Hematopoietic multipotent progenitor cell treated with erythropoietin and hydrocortisone succinate and interleukin-3 and kit ligand, for 15 days (in vitro differentiated cells): ENCODE data around the gene CDKAL1.
"Not testable (repeated sequence)": the region's sequence is repeated elsewhere in the genome, so short reads cannot be mapped to it uniquely, and the experiment has no call there.

Source experiments
- DNase-seq: peaks from one replicate; pipeline ENCODE4 v3.0.0-alpha.2; 2015; ENCODE audit warnings: low spot score

CDKAL1 gene

DNA sequence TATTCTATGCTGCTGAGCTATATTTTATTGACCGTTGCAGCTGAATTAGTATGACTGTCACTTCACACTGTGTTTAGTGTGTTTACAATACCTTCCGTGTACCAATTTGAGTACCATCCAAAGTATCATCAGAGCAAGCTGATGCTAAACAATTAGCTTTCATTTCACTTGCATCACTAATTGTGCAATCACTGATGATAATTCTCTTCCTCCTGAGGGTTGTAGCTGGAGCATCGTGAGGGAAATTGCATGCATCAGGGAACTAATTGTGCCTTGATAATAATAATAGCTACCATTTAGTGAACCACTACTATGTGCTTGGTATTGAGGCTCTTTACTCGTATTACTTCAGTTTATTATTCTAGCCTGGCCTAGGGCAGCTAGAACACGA, 674.5 kb downstream of the CDKAL1 start:
- DNase-seq = no peak

DNA sequence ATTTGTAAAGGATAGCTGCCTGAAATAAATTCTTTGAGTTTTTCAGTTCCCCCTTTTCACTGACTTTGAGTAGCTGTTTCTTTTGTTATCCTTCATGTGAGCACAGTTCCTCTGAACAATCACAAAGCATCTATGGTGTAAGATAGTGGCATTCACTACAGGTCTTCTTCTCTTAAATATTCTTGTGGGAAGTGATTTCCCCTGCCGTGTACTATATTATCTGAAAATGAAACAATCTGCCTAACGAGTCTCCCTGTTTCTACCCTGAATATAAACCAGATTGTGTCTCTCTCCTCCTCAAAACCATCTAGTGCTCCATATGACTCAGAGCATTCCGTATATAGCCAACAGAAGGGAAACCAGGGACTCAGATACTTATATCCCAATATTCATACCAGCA, 679.2 kb downstream of the CDKAL1 start:
- no peak for DNase-seq

DNA sequence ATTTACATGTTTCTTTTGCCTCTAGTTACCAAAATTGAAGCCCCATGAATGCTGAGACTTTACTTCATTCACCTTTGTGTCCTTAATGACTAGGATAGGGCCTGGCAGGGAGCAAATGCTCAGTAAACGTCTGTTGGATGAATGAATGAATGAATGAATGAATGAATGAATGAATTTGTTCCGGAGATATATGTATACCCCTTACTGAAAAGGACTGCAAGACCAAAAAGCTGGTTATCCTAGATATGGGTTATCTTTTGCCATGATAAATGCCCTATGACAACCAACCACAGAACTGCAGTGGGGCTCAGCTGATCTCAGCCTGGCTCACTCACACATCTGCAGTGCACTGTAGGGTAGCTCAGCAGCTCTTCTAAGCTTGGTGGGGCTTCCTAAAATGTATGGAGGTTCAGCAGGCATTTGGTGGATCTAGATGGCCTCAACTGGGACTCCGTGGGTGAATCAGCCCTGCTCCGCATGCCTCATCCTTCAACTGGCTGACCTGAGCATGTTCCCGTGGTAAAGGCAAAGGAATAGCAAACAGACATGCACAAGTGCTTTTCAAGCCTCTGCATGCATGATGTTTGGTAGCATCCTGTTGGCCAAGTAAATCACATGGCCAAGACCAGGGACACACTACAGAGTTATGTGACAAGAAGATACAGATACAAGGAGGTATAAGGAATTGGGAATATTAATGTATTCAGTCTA, 680.6 kb downstream of the CDKAL1 start:
- DNase-seq = no peak

DNA sequence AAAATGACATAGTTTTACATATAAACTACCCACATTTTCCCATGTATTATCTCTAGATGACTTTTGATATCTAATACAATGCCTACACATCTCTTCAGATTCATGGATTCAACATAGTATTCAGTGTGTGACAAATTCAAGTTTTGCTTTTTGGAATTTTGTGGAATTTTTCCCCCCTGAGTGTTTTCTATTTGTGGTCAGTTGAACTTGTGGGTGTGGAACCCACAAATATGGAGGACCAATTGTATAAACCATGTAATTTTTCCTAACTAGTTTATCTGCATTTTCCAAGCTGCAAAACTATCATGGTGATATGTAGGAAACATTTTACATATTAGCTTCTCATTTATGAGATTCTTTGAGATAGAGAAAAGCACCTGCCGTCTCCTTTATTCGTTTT, 685.0 kb downstream of the CDKAL1 start:
- no peak for DNase-seq

DNA sequence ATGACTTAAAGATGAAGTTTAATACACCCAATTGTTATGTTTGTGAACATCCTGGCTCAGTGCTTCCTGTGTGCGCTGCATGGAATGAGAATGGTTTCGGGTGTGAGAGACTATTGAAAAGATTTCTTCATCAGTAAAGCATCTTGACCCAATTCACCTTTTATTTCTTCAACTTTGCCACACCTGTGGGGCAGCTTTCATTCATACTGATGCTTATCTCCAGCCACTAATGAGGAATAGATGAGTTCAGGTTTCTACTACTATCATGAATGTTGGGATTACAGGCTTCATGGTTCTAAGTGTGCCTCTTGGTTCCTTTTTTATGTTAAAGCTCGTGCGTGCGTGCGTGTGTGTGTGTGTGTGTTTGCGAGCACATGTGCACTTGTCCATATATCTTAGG, 685.6 kb downstream of the CDKAL1 start:
- DNase-seq = no peak

DNA sequence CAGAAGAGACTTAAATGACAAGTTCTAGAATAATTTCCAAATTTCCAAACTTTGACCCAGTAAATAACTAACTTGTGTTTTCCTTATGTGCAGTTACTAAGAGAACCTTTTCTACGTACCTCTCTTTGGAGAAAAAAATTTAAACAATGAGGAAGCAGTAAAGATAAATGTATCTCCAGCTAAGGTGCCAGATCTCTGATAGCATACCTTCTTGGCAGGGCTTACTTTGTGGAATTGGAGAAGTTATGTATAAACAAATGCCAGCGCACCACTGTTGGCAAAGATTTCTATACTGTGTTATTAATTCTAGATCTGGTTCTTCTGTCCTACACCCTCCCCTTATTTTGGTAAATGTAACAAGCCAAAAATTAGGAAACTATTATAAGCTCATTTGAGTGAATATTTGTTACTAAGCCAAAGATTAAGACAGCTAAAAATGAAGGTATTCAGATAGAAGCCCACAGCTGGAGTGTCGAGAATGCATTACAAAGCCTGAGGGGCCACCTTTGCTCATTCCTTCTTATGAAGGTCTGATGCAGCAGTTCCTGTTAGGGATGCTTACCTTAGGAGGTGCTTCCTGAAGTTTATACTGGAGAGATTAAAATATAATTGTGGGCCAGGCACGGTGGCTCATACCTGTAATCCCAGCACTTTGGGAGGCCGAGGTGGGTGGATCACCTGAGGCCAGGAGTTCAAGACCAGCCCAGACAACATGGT, 686.2 kb downstream of the CDKAL1 start:
- no peak for DNase-seq

DNA sequence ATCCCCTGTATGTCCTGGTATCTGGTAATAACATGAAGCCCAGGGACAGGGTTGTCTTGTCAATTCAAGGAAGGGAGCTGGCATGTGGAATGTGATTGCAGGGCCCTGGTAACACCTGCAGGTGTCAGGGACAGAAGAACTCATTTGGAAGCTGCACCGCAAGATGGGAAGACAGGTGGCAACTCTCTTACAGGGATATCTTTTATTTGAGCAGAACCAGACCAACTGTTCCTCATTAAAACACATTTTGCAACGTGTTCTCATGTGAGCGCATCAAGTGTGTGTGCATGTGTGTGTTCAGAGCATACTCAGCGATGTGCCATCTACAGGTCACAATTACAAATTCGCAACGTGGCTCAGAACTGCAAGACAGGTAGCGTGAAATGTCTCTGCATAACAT, 688.4 kb downstream of the CDKAL1 start:
- no peak for DNase-seq

DNA sequence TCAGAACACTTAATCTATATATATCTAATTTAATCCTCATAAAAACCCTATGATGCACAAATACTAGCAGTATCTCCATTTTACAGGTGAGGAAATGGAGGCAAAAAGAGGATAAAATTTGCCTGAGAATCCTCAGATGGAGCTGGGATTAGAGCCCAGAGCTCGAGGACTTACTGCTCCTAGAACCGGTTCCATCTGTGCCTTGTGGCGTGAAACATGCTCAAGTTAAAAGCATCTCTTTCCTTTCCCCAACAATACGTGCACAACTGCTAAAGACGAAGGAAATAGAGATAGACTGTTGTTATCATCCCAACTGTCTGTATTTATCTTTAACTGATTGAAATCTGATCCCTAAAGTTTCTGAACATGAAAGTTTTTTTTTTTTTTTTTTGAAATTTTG, 691.7 kb downstream of the CDKAL1 start:
- DNase-seq = no peak

DNA sequence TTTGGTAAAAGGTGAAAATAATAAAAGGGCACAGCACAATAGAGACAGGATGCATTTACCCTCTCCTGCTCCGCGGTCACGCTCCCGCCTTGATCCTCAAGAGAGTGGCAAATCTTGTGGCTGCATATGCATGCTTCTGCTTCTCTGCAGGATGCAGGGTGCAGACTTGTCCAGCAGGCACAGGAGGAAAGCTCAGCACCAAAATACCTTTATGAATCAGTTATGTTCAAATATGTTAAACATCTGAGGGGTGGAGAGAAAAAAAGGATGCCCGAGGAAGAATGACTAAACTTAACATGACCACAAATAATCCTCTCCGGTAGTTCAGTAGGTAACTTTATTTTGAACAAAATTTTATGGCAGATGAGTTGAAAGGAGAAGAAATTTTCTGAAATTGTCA, 693.2 kb downstream of the CDKAL1 start:
- DNase-seq = no peak

DNA sequence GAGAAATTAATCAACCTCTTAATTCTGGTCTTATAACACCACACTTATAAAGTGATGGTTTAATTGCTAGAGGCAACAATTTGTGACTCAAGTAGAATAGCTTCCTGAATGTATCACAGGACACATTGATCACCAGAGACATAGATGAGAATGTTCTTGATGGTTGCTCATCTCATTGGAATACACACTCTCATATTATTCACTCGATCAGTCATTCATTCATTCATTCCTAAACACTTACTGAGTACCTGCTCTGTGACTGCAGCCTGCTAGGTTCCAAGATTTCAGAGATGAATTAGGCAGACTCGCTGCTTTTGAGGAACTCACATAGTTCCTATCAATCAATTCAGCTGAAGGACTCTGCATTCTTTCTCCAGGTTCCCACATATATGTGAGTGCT, 694.2 kb downstream of the CDKAL1 start:
- no peak for DNase-seq

DNA sequence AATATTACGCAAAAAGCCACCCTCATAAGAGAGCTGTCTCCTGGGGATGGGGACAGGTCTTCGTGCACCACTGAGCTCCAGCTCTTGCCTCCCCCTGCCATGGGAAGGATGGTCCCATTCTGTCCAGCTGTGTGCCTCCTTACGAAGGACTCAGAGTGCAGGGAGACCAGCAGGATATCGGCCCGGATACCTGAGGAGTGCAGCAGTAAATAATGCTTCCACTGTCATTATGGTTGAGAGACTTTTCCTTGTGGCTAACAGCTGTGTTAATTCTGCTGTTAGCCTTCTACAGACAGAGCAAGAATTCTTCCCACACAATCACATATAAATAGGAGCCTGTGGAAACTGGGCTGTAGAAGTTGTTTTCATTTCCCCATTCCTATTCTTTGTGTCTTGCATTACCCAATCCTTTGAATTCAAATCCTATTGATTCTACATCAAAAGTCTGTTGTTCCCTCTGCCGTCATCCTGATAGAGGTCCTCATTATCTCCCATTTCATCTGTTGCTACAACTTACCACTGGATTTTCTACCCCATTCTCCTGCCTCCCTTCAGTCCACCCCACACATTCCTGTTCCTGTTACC, 694.7 kb downstream of the CDKAL1 start:
- DNase-seq = no peak

DNA sequence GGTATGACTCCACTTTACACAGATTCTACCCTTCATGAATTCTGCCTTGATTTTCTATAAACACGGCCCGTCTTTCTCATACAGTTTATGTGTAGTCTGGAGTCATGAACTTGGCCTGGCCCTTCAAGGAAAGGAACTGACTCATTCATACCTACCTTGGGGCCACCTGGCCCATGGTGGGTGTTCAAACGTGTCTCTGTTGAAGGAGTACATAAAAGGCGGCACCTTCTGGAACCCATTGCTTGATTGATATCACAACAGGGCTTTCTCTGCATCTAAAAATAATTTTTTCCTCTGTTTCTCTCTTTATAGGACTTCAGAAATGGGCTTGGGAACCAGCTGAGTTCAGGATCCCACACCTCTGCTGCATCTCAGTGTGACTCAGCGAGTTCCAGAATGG, 696.3 kb downstream of the CDKAL1 start:
- DNase-seq = no peak

DNA sequence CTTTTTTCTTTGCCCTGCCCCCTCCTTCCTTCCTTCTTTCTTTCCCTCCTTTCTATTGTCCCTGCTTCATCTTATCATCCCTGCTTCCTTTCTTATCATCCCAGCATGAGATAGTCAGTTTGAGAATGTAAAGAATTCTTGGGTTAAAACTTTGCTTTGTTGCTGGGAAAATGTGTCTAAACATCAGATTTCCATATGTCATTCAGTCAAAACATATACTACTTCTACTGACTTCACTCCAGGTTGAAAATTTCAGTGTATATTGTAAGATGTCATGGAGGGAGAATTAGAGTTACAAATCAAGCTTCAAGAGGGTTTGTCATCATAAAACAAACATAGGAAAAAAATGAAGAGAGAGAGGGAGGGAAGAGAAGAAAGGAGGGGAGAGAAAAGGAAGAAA, 700.9 kb downstream of the CDKAL1 start:
- DNase-seq = no peak

DNA sequence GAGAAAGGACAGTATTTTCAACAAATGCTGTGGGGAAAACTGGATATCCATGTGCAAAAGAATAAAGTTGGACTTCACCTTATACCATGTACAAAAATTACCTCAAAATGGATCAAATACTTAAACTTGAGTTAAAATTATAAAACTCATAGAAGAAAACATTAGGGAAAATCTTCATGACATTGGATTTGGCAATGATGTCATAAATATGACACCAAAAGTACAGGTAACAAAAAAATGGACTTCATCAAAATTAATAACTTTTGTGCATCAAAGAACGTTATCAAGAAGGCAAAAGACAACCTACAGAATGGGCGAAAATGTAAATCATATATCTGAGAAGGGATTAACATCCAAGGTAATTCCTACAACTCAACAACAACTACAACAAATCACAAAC, 704.0 kb downstream of the CDKAL1 start:
- no peak for DNase-seq

DNA sequence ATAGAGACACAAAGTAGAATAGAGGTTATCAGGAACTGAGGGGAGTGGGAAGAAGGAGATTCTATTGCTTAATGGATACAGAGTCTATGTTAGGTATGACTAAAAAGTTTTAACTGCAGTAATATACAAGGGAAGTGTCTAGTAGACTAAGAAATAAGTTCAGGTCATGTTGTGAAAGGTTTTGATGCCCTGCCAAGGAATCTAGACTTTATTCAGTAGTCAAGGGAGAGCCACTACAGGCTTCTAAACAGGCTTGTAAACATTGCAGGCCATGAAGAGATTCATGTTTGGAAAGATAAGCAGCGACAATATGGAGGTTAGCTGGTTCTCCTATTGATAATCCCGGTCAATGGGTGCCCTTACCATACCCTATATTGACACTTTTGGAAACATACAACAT, 706.5 kb downstream of the CDKAL1 start:
- DNase-seq = no peak

DNA sequence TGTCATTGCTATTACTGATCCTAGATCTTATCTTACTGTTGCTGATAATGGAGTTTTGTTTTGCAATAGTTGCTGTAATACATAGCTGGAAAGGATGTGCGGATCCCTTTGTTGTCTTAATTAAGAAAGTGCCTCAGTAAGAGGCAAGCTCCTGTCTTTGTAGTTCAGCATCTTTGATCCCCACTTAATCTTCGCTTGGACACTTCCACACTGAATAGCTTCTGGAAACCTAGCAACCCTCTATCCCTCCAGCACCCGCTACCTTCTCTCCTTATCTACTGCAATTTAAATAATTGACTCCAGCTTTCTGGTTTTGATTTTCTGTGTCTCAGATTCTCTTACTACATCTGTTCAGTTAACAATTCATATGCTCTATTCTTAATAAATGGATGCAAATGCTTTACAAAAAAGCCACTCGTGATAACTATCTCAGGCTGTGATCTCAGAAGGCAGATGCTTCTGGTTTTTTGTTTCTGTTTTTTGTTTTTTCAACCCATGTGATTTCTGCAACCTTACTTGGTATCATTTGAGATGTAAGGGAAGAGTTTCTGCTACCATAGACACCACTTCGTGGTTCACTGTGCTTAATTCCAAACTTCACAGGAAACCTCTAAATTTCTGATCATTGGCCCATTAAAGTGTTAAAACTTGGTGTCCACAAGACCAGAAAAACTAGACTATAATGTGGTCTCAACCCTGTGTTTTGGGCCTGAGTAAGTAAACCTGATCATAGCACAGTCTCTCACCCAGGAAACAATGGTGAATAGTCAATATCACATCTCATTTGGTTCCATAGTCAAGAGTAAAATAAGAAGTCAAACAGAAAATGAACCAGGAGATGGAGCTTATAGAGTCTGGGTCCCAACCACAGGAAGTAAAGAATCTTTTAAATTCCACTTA, 707.2 kb downstream of the CDKAL1 start:
- DNase-seq = no peak

DNA sequence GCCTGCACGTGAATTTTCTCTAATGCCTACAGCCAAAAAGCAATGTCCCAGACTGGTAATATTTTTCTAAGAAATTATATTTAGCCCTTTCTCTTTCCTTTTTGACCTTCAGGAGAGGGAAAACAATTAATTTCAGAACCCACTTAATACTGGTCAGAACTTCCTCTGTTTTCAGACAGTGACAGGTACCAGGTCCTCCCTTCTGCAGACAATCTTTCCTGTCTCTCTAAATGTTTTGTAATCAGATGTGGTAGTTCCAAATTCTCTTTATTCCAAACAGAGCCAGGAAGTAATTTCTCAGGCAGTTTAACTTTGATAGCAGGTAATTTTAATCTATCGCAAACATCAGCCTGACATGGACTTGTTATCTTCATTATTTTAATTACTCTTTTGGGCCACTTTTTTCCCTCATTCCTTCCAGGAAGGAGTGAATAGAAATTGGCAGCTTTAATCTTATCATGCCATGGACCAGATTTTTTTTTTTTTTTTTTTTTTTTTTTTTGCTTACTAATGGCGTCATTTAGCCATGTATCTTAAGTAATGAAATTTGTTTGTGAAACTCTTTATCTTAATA, 710.7 kb downstream of the CDKAL1 start:
- no peak for DNase-seq

DNA sequence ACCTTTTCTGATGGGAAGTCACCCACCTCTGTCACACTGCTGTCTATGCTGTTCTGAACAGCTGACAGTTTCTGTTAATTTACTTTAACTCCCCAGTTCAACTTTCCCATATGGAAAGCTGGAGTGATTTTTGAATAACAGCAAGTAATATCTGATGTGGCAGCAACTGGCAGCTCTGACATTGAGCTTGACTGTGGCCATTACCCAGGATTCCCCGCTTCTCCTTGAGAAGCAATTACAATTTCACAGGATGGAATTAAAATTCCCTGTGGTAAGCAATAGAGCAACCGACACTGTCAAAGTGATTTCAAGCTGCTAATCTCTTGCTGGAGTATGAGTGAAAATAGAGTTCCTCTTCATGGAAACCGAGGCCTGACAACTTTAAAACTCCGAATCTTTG, 711.2 kb downstream of the CDKAL1 start:
- DNase-seq = no peak

DNA sequence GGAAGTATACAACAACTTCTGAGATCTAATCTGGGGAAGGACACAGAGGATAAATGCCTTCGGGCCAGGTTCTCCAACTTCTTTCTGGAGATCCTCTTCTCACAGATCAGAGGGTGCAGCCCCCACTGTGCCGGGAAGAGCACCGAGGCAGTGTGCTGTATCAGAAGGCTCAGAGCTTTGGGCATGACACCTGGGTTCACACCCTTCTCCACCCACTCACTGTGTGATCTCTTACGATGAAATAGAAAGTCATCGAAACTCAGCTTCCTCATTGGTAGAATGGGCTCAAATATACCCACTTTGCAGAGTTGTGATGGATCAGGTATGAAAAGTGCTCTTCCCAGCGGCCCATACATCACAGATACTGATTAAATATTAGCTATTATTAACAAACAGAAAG, 711.8 kb downstream of the CDKAL1 start:
- DNase-seq = no peak

DNA sequence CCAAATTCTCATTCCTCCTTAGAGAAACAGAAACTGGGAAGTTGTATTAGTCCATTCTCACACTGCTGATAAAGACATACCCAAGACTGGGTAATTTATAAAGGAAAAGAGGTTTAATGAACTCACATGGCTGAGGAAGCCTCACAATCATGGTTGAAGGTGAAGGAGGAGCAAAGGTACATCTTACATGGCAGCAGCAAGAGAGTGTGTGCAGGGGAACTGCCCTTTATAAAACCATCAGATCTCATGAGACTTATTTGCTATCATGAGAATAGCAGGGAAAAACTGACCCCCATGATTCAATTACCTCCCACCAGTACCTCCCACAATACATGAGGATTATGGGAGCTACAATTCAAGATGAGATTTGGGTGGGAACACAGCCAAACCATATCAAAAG, 720.2 kb downstream of the CDKAL1 start:
- DNase-seq = not testable (repeated sequence)

DNA sequence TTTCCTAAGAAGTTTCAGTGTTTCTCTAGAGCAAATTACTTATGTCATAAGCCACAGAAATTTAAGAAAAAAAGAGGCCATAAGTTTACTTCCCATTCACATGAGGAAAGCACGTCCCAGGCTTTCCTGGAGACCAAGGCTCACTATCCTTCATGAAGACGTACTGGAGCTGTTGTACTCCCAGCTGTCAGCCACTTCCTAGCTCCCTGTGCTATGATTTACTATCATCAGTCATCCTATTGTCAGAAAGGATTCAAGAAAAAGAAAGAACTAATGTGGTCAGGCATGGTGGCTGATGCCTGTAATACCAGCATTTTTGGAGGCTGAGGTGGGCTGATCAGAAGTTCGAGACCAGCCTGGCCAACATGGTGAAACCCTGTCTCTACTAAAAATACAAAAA, 721.9 kb downstream of the CDKAL1 start:
- DNase-seq = no peak

DNA sequence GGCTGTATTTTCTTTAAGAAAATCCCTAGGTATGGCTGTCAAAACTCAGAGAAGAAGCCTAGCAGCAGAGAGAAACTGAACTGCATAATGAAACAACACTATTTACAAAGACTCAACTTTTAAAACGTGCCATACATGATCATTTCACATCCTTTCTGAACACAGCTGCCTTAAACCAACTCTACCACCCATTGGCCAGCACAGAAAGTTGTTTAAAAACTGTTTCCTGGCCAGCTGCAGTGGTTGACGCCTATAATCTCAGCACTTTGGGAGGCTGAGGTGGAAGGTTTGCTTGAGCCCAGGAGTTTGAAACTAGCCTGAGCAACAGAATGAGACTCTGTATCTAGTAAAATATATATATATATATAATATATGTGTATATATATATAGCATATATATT, 722.9 kb downstream of the CDKAL1 start:
- DNase-seq = no peak
